Measurements from ENCODE around the gene GGN. TPM values are rescaled to one million over a fixed set of nuclear protein-coding genes. Genes with fewer than 3 reads are reported as not detected.

The GGN gene
- total RNA-seq, 1 donor: 0.36 TPM

- Histone ChIP-seq H3K4me2 (ENCODE audit: insufficient read depth, low read length) (no peak overlapping the region), H3K79me2 (ENCODE audit: insufficient read depth, low read length) (no peaks in the 10 kb centered on the region), H3K9me3 (ENCODE audit: low read depth, low read length) (no peaks in the 10 kb centered on the region), H3K4me3 (ENCODE audit: insufficient read depth, low read length) (no peak overlapping the region), H3K27ac (ENCODE audit: low read depth, low read length) (no peak overlapping the region), H3K4me1 (ENCODE audit: insufficient read depth, low read length) (peaks cover 5% of the 10 kb centered on the region), H2AFZ (ENCODE audit: low read length) (no peak overlapping the region), H3K36me3 (ENCODE audit: insufficient read depth, low read length) (no peaks in the 10 kb centered on the region), H4K20me1 (ENCODE audit: insufficient read depth, low read length) (peaks cover 5% of the 10 kb centered on the region), H3K27me3 (ENCODE audit: insufficient read depth, low read length) (peaks cover 58% of the 10 kb centered on the region)
- DNase-seq (ENCODE audit: insufficient read length, low spot score, missing footprints): peak; percentile 23
- no peak for TF ChIP-seq CTCF (IDR thresholded peaks at IDR 0.05; ENCODE audit: extremely low read depth, low read depth, low read length)
Measured at GRCh38 chr19:38359242-38360021, 28.4 kb downstream of the GGN start.

GRCh38 chr19:38358071-38358470 is 29.8 kb downstream of the GGN start:
- H3K9me3 ChIP-seq (ENCODE audit: low read depth, low read length): no peaks in the 10 kb centered on the region
- no peak overlapping the region for H3K4me3 ChIP-seq (ENCODE audit: insufficient read depth, low read length)
- H3K4me2 ChIP-seq (ENCODE audit: insufficient read depth, low read length): no peak overlapping the region
- TF ChIP-seq CTCF (IDR thresholded peaks at IDR 0.05; ENCODE audit: extremely low read depth, low read depth, low read length): no peak
- H2AFZ ChIP-seq (ENCODE audit: low read length): no peak overlapping the region
- peaks cover 60% of the 10 kb centered on the region for H3K27me3 ChIP-seq (ENCODE audit: insufficient read depth, low read length)
- no peak for DNase-seq (ENCODE audit: insufficient read length, low spot score, missing footprints)
- peaks cover 5% of the 10 kb centered on the region for H4K20me1 ChIP-seq (ENCODE audit: insufficient read depth, low read length)
- peaks cover 5% of the 10 kb centered on the region for H3K4me1 ChIP-seq (ENCODE audit: insufficient read depth, low read length)
- no peak overlapping the region for H3K27ac ChIP-seq (ENCODE audit: low read depth, low read length)
- no peaks in the 10 kb centered on the region for H3K36me3 ChIP-seq (ENCODE audit: insufficient read depth, low read length)
- H3K79me2 ChIP-seq (ENCODE audit: insufficient read depth, low read length): no peaks in the 10 kb centered on the region

- H3K27me3 ChIP-seq (ENCODE audit: insufficient read depth, low read length): peaks cover 59% of the 10 kb centered on the region
- TF ChIP-seq CTCF (IDR thresholded peaks at IDR 0.05; ENCODE audit: extremely low read depth, low read depth, low read length): no peak
- no peaks in the 10 kb centered on the region for H3K9me3 ChIP-seq (ENCODE audit: low read depth, low read length)
- DNase-seq (ENCODE audit: insufficient read length, low spot score, missing footprints): no peak
- H3K4me1 ChIP-seq (ENCODE audit: insufficient read depth, low read length): no peaks in the 10 kb centered on the region
- H3K4me3 ChIP-seq (ENCODE audit: insufficient read depth, low read length): no peak overlapping the region
- no peak overlapping the region for H2AFZ ChIP-seq (ENCODE audit: low read length)
- no peak overlapping the region for H3K27ac ChIP-seq (ENCODE audit: low read depth, low read length)
- H3K79me2 ChIP-seq (ENCODE audit: insufficient read depth, low read length): no peaks in the 10 kb centered on the region
- no peaks in the 10 kb centered on the region for H3K36me3 ChIP-seq (ENCODE audit: insufficient read depth, low read length)
- no peak overlapping the region for H3K4me2 ChIP-seq (ENCODE audit: insufficient read depth, low read length)
- peaks cover under 1% of the 10 kb centered on the region for H4K20me1 ChIP-seq (ENCODE audit: insufficient read depth, low read length)
Measured at GRCh38 chr19:38355728-38356725, 31.8 kb downstream of the GGN start.

GRCh38 chr19:38352611-38353010 is 35.2 kb downstream of the GGN start:
- no peak for DNase-seq (ENCODE audit: insufficient read length, low spot score, missing footprints)
- Histone ChIP-seq H3K36me3 (ENCODE audit: insufficient read depth, low read length) (no peaks in the 10 kb centered on the region), H4K20me1 (ENCODE audit: insufficient read depth, low read length) (no peaks in the 10 kb centered on the region), H3K27ac (ENCODE audit: low read depth, low read length) (no peak overlapping the region), H3K4me2 (ENCODE audit: insufficient read depth, low read length) (no peak overlapping the region), H2AFZ (ENCODE audit: low read length) (no peak overlapping the region), H3K4me1 (ENCODE audit: insufficient read depth, low read length) (no peaks in the 10 kb centered on the region), H3K4me3 (ENCODE audit: insufficient read depth, low read length) (no peak overlapping the region), H3K79me2 (ENCODE audit: insufficient read depth, low read length) (no peaks in the 10 kb centered on the region), H3K9me3 (ENCODE audit: low read depth, low read length) (no peaks in the 10 kb centered on the region), H3K27me3 (ENCODE audit: insufficient read depth, low read length) (peaks cover 29% of the 10 kb centered on the region)
- TF ChIP-seq CTCF (IDR thresholded peaks at IDR 0.05; ENCODE audit: extremely low read depth, low read depth, low read length): no peak
